HG03039 (cell line): ENCODE results near the gene CTNNBL1.

Experiments used
- ATAC-seq: cut with Tn5 transposase; IDR thresholded peaks from one replicate; pipeline ENCODE4 v1.9.1; 2021; ENCODE audit warnings: mild to moderate bottlenecking, moderate library complexity; ENCODE audit not compliant: unreplicated experiment

The CTNNBL1 gene

GRCh38 chr20:37913567-37914366, 219.9 kb downstream of the CTNNBL1 start:
- no peak for ATAC-seq

GRCh38 chr20:37914367-37914671, 220.5 kb downstream of the CTNNBL1 start:
- ATAC-seq, result no peak

GRCh38 chr20:37914672-37915433, 221.0 kb downstream of the CTNNBL1 start:
- no peak for ATAC-seq

GRCh38 chr20:37915434-37915787, 221.6 kb downstream of the CTNNBL1 start:
- ATAC-seq, result no peak

GRCh38 chr20:37915800-37916570, 222.2 kb downstream of the CTNNBL1 start:
- ATAC-seq, result no peak

- ATAC-seq, result no peak
Measured at GRCh38 chr20:37917461-37917860, 223.6 kb downstream of the CTNNBL1 start.

GRCh38 chr20:37918035-37918434, 224.2 kb downstream of the CTNNBL1 start:
- ATAC-seq, result no peak

- ATAC-seq, result no peak
Measured at GRCh38 chr20:37919389-37920040, 225.7 kb downstream of the CTNNBL1 start.

GRCh38 chr20:37920270-37920669, 226.4 kb downstream of the CTNNBL1 start:
- no peak for ATAC-seq

- no peak for ATAC-seq
Measured at GRCh38 chr20:37920679-37921322, 227.0 kb downstream of the CTNNBL1 start.

GRCh38 chr20:37921341-37921929, 227.6 kb downstream of the CTNNBL1 start:
- ATAC-seq, result no peak
